Fibroblast of pulmonary artery (primary cell): Measurements from ENCODE around the gene ACTN3.
A peak's percentile ranks its signal among the peaks of the same experiment; 100 is the strongest.

Experiments used
- DNase-seq: peaks from one replicate; pipeline ENCODE4 v3.0.0-alpha.2; 2010; ENCODE audit warnings: low read depth
- H3K4me3 ChIP-seq: replicated peaks from 2 replicates; pipeline ENCODE4 v1.5.1; 2011; ENCODE audit warnings: low read depth, mild to moderate bottlenecking, control low read depth, low read length, moderate library complexity
- TF ChIP-seq, protein P1 (sequence below): IDR thresholded peaks from 2 replicates; pipeline ENCODE4 v1.5.1; 2011; ENCODE audit warnings: mild to moderate bottlenecking, control low read depth, low read length, inconsistent platforms; ENCODE audit errors: missing control alignments

ACTN3 gene

DNA sequence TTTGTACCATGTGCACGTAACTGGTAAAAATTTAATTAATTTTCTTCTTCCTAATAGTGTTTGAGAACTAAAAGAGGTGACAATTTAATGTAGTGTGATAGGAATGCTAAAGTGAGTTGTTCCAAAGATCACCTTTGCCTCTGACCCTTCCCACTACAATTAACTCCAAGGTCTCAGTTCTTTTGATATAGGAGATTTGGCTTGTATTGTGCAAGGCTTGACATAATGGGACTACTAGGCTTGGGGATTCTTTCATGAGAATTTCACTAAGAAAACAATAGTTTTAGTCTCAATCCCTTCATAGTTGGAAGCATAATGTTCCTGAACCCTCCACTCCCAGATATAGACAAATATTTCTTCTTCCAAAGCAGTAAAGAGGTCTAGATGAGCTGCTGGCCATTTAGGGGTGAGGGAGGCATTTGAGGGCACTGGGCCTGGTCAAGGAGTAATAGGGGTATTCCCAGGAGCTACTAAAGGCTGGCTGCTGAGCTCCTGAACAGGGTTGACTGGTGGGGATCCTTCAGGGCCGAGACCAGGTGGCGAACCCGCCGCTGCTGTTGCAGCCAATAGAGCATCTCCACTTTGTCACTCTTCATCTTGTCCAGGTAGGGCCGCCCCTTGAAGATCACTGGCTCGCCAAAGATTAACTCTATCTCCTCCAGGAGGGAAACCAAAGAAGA lies 43.4 kb downstream of the ACTN3 start:
- TF ChIP-seq, protein P1, sequence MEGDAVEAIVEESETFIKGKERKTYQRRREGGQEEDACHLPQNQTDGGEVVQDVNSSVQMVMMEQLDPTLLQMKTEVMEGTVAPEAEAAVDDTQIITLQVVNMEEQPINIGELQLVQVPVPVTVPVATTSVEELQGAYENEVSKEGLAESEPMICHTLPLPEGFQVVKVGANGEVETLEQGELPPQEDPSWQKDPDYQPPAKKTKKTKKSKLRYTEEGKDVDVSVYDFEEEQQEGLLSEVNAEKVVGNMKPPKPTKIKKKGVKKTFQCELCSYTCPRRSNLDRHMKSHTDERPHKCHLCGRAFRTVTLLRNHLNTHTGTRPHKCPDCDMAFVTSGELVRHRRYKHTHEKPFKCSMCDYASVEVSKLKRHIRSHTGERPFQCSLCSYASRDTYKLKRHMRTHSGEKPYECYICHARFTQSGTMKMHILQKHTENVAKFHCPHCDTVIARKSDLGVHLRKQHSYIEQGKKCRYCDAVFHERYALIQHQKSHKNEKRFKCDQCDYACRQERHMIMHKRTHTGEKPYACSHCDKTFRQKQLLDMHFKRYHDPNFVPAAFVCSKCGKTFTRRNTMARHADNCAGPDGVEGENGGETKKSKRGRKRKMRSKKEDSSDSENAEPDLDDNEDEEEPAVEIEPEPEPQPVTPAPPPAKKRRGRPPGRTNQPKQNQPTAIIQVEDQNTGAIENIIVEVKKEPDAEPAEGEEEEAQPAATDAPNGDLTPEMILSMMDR, result no peak
- no peak overlapping the region for H3K4me3 ChIP-seq
- DNase-seq, result no peak

DNA sequence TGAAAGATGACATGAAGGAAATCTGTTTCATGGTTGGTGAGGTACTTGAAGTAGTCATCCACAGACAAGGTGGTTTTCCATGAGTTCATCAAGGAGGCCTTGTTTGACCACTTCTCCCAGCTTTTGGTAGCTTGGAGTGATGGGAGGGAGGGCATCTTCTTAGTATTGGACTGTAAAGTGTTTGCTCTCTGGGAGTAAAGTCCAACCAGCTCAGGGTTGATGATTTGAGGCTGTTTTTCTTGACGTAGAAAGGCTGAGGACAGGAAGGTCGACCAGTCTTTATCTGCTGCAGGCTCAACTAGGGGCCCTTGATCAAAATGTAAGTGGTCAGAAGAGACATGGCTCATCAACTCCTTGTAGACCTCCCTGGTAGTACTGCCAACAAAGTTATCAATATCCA lies 44.5 kb downstream of the ACTN3 start:
- TF ChIP-seq, protein P1, result no peak
- no peak overlapping the region for H3K4me3 ChIP-seq
- DNase-seq, result no peak

DNA sequence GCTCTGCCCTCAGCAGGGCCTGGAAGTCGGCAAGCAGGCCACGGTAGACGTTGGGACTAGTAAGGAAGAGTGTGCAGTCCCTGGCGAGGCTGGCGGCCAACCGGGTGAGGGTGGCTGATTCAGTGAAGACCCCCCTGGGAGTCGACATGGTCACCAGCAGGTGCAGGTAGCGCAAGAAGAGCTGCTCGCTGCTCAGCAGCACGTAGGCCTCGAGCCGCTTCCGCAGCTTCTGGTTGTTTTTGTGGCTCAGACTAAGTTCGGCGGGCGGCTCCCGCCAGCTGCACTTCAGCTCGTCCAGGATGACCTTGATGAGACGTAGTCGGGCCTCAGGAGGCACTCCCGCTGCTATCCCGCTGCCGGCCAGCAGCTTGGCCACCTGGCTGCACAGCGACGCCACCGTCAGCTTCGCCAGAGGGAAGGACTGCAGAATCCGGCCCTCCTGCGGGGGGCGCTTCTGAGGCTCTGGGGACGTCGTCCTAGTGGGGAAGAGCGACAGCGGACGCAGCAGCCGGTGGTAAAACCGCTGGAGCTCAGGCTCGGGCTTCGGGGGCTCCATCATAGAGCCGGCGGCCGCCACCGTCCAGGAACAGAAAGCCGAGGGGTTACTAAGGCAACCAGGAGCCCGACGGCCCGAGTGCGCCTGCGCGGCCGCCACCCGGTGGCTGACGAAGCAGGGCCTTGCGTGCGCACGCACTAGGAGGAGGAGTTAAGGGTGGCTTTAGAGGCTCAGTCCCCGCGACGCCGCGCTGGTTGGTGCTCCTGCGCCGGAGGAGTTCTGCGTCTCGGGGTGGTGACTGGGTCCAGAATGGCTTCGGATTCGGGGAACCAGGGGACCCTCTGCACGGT lies 46.0 kb downstream of the ACTN3 start, which contains the start of the genes CCDC87 and CCS:
Gene CCDC87, minus strand, starts transcription at position 607 of the 846 bp plus-strand sequence. Its CDS starts 48 bp downstream, at position 559.
Gene CCS, plus strand, starts transcription at position 729 of the 846 bp plus-strand sequence. Its CDS starts 77 bp downstream, at position 806.
- TF ChIP-seq, protein P1, result peak; percentile 56
- DNase-seq, result peak; percentile 96
- peak within 1 kb of the TSS; percentile 84 for H3K4me3 ChIP-seq

DNA sequence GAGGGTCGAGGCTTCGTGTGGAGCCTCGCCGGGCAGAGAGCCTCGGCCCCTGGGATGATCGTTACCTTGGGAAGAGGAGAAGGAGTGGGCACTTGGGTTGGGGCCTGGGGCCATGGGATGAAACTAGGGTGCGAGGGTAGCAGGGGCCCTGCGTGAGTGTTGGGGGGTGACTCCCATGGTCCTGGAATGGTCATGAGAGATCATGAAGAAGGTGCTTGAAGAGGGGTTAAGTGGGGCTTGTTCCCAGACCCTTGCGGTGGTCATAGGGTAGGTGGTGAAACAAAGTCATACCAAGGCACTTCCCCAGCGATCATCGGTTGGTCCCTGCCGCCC lies 46.6 kb downstream of the ACTN3 start:
- TF ChIP-seq, protein P1, result no peak
- no peak for DNase-seq
- peak overlapping the region; percentile 84 for H3K4me3 ChIP-seq

DNA sequence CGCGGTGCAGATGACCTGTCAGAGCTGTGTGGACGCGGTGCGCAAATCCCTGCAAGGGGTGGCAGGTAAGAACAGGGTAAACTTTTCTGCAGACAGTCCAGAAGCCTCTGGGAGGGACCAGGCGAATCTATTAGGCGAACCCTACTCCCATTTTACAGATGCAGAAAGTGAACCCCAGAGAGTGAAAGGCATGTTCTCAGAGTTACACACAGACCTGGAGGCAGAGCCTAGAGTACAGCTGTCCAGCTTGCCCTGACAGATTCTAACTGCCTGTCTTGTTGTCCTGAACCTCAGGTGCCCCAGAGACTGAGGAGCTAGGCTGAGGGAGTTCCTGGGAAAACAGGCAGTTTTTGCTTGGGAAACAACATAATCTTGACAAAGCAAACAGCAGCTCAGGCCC lies 46.9 kb downstream of the ACTN3 start:
- TF ChIP-seq, protein P1, result no peak

DNA sequence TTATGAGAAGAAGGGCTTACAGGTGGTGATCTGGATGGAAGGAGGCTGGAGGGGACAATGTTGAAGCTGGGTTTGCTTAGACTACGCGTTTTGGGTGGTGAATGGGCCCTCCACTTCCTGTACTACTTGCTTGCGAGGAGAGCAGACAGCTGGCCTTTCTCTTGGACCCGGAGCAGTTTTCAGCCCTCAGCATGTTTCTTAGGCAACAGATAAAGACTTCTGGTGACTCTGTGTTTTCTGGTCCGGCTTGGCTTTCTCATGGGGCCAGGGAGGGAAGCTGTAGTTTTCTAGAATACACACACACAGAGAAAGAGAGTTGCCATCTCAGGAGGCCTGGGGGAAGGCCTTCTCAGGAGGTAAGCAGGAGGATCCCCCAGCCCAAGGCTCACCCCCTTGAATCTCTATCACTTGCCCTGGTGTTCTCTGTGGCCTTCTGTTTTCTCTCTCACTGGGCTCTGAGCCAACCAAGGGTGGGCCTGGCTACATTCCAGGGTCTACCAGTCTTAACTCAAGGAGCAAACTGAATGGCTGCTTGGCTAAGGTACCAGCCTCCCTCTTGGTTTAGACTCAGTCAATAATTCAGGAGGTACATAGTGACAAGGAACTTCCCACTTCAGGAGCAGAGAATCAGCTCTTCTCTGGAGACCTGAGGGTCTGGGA lies 48.7 kb downstream of the ACTN3 start:
- peak; percentile 94 for DNase-seq
- H3K4me3 ChIP-seq, result peak overlapping the region; percentile 13
- TF ChIP-seq, protein P1, result no peak

More for the DNA sequence above, 46.9 kb downstream of the ACTN3 start:
- H3K4me3 ChIP-seq, result peak overlapping the region; percentile 84
- no peak for DNase-seq
